ENCODE data around the gene FCGR1A.
"Not testable (repeated sequence)": the region's sequence is repeated elsewhere in the genome, so short reads cannot be mapped to it uniquely, and the experiment has no call there.

DNA sequence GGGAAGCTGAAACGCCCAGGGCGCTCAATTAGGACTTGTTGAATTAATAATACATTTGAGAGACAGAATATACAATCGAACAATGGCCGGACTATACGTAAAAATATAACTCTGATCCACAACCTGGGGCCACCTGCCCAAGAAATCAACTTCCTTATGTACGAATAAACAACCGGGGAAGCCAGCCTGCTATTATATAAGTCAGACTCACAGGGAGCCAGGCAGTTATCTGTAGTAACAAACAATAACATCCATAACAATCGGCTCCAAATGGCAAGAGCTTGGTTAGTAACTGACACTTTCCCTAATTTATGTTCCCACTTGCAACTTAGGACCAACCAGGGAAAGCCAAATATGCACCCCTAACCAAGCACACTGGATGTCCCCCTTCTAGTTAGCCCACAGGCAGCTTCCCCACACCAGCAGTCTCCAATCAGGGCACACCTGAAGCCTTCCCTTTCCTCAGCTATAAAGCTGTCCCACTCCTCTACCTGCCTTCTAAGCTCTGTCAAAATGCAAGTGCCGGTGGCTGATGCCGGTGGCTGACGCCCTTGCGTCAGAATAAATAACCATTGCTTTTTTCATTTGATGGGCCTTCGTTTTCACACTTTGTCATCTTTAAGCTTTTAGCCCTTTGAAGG, 41.8 kb upstream of the FCGR1A start:
- not testable (repeated sequence) for TF ChIP-seq POLR2AphosphoS5 (IDR thresholded peaks at IDR 0.05; ENCODE audit: low read depth, low read length); TAF1 (IDR thresholded peaks at IDR 0.05; ENCODE audit: borderline replicate concordance, low read depth, low read length); POLR2A (IDR thresholded peaks at IDR 0.05; ENCODE audit: low read depth, low read length)

All from GM12892 (cell line).